Stomach (tissue), 9 donors: ENCODE measurements around the gene SHFL. TPM values are rescaled to one million over a fixed set of nuclear protein-coding genes. Genes with fewer than 3 reads are reported as not detected.

Experiments
- DNase-seq, 2 donors: peaks; one replicate each; pipeline versions ENCODE4 v3.0.0 to v3.0.0-alpha.2; 2013 to 2019
- H3K27ac ChIP-seq, 5 donors: fragments of 200-600 bp in 4 of 5; sonication (generic) in 4 of 5; one replicate each; pipeline ENCODE4 v1.5.1; 2013 to 2019; ENCODE audit warnings: mild to moderate bottlenecking in 1 of 5, moderate library complexity in 1 of 5
- H3K27me3 ChIP-seq, 3 donors: fragments of 200-600 bp; sonication (generic); one replicate each; pipeline ENCODE4 v1.5.1; 2017 to 2019; ENCODE audit warnings: mixed run types in 1 of 3
- H3K36me3 ChIP-seq, 4 donors: fragments of 200-600 bp; sonication (generic); 1 replicate in 3 of 4; 2 replicates in 1 of 4; pipeline ENCODE4 v1.5.1; 2016 to 2019
- H3K4me1 ChIP-seq, 4 donors: fragments of 200-600 bp; sonication (generic); one replicate each; pipeline ENCODE4 v1.5.1; 2016 to 2019
- H3K4me3 ChIP-seq, 4 donors: fragments of 200-600 bp; sonication (generic) in 3 of 4; one replicate each; pipeline ENCODE4 v1.5.1; 2016 to 2019; ENCODE audit warnings: mild to moderate bottlenecking in 1 of 4
- H3K9me3 ChIP-seq, 4 donors: fragments of 200-600 bp; sonication (generic); one replicate each; pipeline ENCODE4 v1.5.1; 2016 to 2019
- EP300 ChIP-seq: sonication (generic); formaldehyde crosslinking; IDR thresholded peaks from one replicate; pipeline ENCODE4 v1.6.1; 2017; ENCODE audit warnings: antibody characterized with exemption
- POLR2A ChIP-seq, 4 donors: fragments of 450-650 bp; IDR thresholded peaks; one replicate each; pipeline ENCODE4 v1.6.1; 2016; ENCODE audit warnings: antibody characterized with exemption in 4 of 4, control low read depth in 2 of 4, mild to moderate bottlenecking in 1 of 4, moderate library complexity in 1 of 4
- POLR2AphosphoS5 ChIP-seq, 3 donors: sonication (generic); formaldehyde crosslinking; IDR thresholded peaks; one replicate each; pipeline ENCODE4 v1.6.1; 2016; ENCODE audit warnings: antibody characterized with exemption in 3 of 3
- WGBS, 5 donors: extraction: QIAGEN DNeasy Blood & Tissue Kit in 3 of 5; methylation state at CpG; one replicate each; pipeline versions ENCODE4 v1.1.5 to v1.1.7; 2013 to 2018; 5-methylcytosine and 5-hydroxymethylcytosine counted together
- intact Hi-C: fragments of 100-400 bp; cut with DNase I; formaldehyde crosslinking; loops from one replicate; pipeline ENCODE4 v1.15.1; 2023; ENCODE audit warnings: low total_unique reads
- polyA plus RNA-seq, 3 donors: library from polyadenylated mRNA; stranded (reverse); fragments of 200-250 nt; gene quantifications; one replicate each; pipeline ENCODE4 v1.2.3, GENCODE V29; 2013
- total RNA-seq, 5 donors: library from RNA; depleted of rRNA; stranded (reverse); fragments of >200 nt; gene quantifications; one replicate each; pipeline versions ENCODE4 v1.1.0 to v1.2.3, GENCODE V29; 2014 to 2016
- TF ChIP-seq, protein P1 (sequence below), 7 experiments: fragments of 450-650 bp in 4 of 7; fragments of 200-600 bp in 3 of 7; sonication (generic) in 3 of 7; IDR thresholded peaks; one replicate each; pipeline ENCODE4 v1.5.1; 2016 to 2019; ENCODE audit warnings: antibody characterized with exemption in 7 of 7, control low read depth in 2 of 7, mild to moderate bottlenecking in 1 of 7
- donor health status: healthy with polysubstance abuse.
- donor health status: Bipolar disorder and iron deficiency.
- donor health status: healthy.

The SHFL gene
- total and polyA plus RNA-seq, 8 donors: 7.0 to 62.0 (median 25.5) TPM

DNA sequence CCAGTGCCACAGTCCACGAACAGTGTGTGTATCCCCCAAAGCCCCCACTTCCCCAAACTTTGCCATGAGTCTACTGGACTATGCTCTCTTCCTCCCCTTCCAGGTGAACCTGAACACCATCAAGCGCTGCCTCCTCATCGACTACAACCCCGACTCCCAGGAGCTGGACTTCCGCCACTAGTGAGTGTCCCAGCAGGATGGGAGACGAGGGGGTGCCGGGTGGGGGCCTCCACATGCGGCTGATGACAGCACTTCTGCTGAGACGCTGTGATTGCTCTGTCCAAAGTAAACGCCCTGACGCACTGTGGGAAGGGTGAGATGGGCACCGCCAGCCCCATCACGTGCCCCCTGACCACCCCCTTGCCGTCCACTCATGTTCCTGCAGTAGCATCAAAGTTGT lies 23.4 kb downstream of the SHFL start:
- Histone ChIP-seq H3K36me3 (peaks cover 42 to 65% (median 54%) of the 10 kb centered on the region in 4 donors), H3K4me1 (peaks cover 10 to 66% (median 42%) of the 10 kb centered on the region in 4 donors), H3K27me3 (no peaks in the 10 kb centered on the region), H3K4me3 (no peak overlapping the region), H3K27ac (no peak overlapping the region), H3K9me3 (no peaks in the 10 kb centered on the region)
- 87 to 92% (median 90%) methylated on average over 14 of the region's 14 CpGs for WGBS, 5 donors
- TF ChIP-seq POLR2A (IDR thresholded peaks at IDR 0.05) (no peak), EP300 (no peak), POLR2AphosphoS5 (IDR thresholded peaks at IDR 0.05) (no peak)
- TF ChIP-seq, protein P1, sequence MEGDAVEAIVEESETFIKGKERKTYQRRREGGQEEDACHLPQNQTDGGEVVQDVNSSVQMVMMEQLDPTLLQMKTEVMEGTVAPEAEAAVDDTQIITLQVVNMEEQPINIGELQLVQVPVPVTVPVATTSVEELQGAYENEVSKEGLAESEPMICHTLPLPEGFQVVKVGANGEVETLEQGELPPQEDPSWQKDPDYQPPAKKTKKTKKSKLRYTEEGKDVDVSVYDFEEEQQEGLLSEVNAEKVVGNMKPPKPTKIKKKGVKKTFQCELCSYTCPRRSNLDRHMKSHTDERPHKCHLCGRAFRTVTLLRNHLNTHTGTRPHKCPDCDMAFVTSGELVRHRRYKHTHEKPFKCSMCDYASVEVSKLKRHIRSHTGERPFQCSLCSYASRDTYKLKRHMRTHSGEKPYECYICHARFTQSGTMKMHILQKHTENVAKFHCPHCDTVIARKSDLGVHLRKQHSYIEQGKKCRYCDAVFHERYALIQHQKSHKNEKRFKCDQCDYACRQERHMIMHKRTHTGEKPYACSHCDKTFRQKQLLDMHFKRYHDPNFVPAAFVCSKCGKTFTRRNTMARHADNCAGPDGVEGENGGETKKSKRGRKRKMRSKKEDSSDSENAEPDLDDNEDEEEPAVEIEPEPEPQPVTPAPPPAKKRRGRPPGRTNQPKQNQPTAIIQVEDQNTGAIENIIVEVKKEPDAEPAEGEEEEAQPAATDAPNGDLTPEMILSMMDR (IDR thresholded peaks at IDR 0.05): no peak
- intact Hi-C loops: no loop called here
- DNase-seq: no peak

DNA sequence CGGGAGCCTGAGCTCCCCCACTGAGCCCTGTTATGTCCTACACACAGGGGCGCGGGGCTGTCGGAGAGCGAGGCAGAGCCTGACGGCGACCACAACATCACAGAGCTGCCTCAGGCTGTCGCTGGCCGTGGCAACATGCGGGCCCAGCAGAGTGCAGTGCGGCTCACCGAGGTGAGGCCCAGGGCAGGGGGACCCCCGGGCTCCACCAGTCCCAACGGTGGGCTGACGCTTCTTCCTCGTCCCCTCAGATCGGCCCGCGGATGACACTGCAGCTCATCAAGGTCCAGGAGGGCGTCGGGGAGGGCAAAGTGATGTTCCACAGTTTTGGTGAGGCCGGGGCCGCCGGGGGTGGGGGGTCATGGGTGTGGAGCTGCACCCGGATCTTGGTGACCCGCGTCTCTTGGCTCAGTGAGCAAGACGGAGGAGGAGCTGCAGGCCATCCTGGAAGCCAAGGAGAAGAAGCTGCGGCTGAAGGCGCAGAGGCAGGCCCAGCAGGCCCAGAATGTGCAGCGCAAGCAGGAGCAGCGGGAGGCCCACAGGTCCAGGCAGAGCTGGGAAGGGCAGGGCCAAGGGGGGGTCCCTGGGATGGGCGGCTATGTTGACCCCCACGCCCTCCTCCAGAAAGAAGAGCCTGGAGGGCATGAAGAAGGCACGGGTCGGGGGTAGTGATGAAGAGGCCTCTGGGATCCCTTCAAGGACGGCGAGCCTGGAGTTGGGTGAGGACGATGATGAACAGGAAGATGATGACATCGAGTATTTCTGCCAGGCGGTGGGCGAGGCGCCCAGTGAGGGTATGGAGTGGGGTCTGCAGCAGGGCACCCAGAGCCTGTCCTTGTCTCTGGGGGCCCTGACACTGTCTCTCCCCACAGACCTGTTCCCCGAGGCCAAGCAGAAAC lies 24.2 kb downstream of the SHFL start:
- Histone ChIP-seq H3K36me3 (peaks cover 50 to 73% (median 62%) of the 10 kb centered on the region in 4 donors), H3K9me3 (no peaks in the 10 kb centered on the region), H3K27me3 (no peaks in the 10 kb centered on the region), H3K4me1 (peaks cover 10 to 60% (median 42%) of the 10 kb centered on the region in 4 donors), H3K27ac (no peak overlapping the region), H3K4me3 (no peak overlapping the region)
- no peak for DNase-seq
- WGBS, 5 donors: 93 to 94% (median 94%) methylated on average over 28 to 44 of the region's 44 CpGs
- TF ChIP-seq POLR2AphosphoS5 (IDR thresholded peaks at IDR 0.05): no peak
- TF ChIP-seq, protein P1 (IDR thresholded peaks at IDR 0.05): no peak
- TF ChIP-seq POLR2A (IDR thresholded peaks at IDR 0.05): no peak
- TF ChIP-seq EP300: no peak
- intact Hi-C loops: loop anchor here (10.0 kb wide), 1 partner anchor 144 kb away; the partner anchor contains the start of gene MRPL4

DNA sequence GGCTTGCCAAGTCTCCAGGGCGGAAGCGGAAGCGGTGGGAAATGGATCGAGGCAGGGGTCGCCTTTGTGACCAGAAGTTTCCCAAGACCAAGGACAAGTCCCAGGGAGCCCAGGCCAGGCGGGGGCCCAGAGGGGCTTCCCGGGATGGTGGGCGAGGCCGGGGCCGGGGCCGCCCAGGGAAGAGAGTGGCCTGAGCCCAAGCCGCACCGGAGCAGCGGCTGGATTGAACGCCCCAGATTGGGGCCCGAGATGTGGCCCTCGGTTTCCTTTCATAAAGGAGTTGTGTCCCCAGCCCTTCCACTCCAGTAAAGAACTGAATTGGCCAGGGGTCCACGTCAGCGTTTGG lies 24.8 kb downstream of the SHFL start:
- WGBS, 5 donors: 85 to 93% (median 86%) methylated on average over 19 of the region's 19 CpGs
- Histone ChIP-seq H3K9me3 (no peaks in the 10 kb centered on the region), H3K36me3 (peaks cover 56 to 79% (median 68%) of the 10 kb centered on the region in 4 donors), H3K27ac (no peak overlapping the region), H3K4me1 (peaks cover 10 to 54% (median 39%) of the 10 kb centered on the region in 4 donors), H3K27me3 (no peaks in the 10 kb centered on the region), H3K4me3 (no peak overlapping the region)
- DNase-seq: no peak
- intact Hi-C loops: loop anchor here (10.0 kb wide), 1 partner anchor 144 kb away; the partner anchor contains the start of gene MRPL4
- TF ChIP-seq, protein P1 (IDR thresholded peaks at IDR 0.05): no peak
- no peak for TF ChIP-seq POLR2A (IDR thresholded peaks at IDR 0.05)
- TF ChIP-seq EP300: no peak
- no peak for TF ChIP-seq POLR2AphosphoS5 (IDR thresholded peaks at IDR 0.05)

DNA sequence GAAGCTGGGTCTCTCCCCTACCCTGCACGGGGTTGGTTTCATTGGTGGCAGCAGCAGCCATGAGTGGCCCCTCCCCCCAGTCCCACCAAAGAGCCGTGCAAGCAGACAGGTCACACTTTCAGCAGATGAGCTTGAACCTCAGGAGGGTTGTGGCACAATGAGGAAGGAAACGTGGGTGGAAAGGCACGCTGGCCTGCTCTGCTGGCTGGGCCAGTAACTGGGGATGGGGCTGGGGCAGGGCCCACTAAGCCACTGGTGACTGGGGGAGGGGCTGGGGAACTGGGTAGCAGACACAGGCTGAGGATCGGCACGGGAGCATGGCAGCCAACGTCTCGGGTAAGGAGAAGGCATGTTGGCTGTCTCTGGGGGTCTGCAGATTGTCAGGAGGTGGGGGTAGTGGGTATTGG lies 25.3 kb downstream of the SHFL start, which contains the start of gene P2RY11:
Gene P2RY11 (plus strand): TSS at position 289 of the 407 bp plus-strand sequence. CDS start 29 bp downstream, at position 318.
- DNase-seq: no peak
- Histone ChIP-seq H3K27ac (peak within 1 kb of the TSS in 4 of 5 donors; percentile 37 to 58 (median 42)), H3K36me3 (peaks cover 61 to 84% (median 73%) of the 10 kb centered on the region in 4 donors), H3K4me3 (no peak within 1 kb of the TSS), H3K4me1 (peaks cover 10 to 52% (median 37%) of the 10 kb centered on the region in 4 donors), H3K9me3 (no peaks in the 10 kb centered on the region), H3K27me3 (no peaks in the 10 kb centered on the region)
- TF ChIP-seq POLR2A (IDR thresholded peaks at IDR 0.05): no peak
- no peak for TF ChIP-seq EP300
- TF ChIP-seq, protein P1 (IDR thresholded peaks at IDR 0.05): no peak
- no peak for TF ChIP-seq POLR2AphosphoS5 (IDR thresholded peaks at IDR 0.05)
- WGBS, 5 donors: 57 to 72% (median 65%) methylated on average over 8 of the region's 8 CpGs
- intact Hi-C loops: loop anchor here (10.0 kb wide), 1 partner anchor 143 kb away; the partner anchor contains the start of gene MRPL4
